MV-4-11 (cell line): ENCODE results near the gene ZMYND8.
"Not testable (repeated sequence)": the region's sequence is repeated elsewhere in the genome, so short reads cannot be mapped to it uniquely, and the experiment has no call there.

ENCODE experiments used
- DNase-seq: peaks from one replicate; lab custom pipeline; 2025; lab: John Stamatoyannopoulos, UW

The ZMYND8 gene

GRCh38 chr20:47244451-47244850 is 112.0 kb downstream of the ZMYND8 start:
- DNase-seq, result peak; percentile 69

DNA sequence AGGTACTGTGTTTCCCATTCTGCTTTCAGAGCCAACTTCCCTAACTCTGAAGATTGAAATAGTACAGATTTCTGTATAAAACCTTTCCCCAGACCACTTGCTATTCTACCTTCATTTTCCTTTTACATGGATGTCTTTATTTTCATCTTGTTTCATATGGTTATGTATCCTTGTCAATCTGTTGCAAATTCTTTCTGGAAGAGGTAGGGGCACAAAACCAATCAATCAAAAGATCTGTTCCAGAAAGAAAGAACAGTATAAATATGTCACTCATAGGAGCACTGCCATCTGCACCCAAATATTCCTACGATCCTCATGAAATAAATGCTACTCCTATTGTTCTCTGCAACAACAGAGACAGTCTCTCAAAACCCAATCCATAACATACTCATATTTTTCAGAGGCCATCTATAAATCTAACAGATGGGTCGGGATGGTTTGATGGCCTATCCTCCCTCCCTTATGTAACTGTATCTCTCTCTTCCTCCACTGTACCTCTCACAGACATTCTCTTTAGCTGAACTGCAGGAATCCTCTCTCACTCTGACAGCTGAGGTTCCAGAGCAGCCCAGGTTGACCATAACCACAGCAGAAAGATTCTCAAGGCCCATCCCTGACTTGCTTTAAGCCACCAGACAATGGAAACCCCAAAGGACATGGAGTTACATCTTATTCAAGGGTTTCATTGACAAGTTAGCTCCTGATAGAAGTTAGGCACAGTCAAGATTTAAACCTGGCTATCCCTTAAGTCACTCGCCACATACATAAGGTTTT is 112.8 kb downstream of the ZMYND8 start:
- no peak for DNase-seq

DNA sequence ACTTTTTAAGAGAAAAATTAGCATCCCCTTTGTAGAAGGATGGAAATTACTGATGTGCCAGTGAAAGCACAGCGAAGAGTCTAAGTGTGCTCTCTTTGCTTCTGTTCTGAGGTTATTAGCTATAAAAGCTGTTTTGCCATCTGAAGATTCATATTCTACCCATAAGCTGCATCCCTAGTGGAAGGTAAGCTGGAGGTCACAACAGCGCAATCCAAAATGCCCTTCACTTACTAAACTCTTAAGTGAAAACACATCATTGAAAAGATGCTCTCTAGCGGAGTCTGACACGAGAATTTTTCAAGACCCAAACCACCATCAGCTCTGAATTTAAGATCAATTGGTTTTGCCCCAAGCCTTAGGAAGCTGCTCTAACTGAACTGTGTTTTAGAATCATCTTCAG is 113.5 kb downstream of the ZMYND8 start:
- no peak for DNase-seq

- no peak for DNase-seq
Measured at GRCh38 chr20:47241345-47241781, 115.1 kb downstream of the ZMYND8 start.

GRCh38 chr20:47240096-47240495 is 116.4 kb downstream of the ZMYND8 start:
- DNase-seq, result not testable (repeated sequence)

DNA sequence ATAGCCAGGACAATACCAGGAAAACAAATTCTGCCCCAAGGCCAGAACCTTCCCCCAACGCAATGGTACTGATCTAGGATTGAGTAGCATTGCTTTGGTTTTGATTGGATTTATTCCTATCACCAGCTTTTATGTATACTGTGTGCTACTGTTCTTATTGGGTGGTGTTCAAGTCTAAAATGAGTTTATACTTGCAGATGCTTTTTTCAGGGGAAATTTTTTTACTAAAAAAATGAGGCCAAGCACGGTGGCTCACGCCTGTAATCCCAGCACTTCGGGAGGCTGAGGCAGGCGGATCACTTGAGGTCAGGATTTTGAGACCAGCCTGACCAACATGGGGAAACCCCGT is 116.8 kb downstream of the ZMYND8 start:
- DNase-seq, result no peak

GRCh38 chr20:47238780-47239718 is 117.5 kb downstream of the ZMYND8 start:
- DNase-seq, result no peak

GRCh38 chr20:47237715-47238114 is 118.8 kb downstream of the ZMYND8 start:
- DNase-seq, result no peak

GRCh38 chr20:47236639-47236900 is 119.9 kb downstream of the ZMYND8 start:
- DNase-seq, result no peak

DNA sequence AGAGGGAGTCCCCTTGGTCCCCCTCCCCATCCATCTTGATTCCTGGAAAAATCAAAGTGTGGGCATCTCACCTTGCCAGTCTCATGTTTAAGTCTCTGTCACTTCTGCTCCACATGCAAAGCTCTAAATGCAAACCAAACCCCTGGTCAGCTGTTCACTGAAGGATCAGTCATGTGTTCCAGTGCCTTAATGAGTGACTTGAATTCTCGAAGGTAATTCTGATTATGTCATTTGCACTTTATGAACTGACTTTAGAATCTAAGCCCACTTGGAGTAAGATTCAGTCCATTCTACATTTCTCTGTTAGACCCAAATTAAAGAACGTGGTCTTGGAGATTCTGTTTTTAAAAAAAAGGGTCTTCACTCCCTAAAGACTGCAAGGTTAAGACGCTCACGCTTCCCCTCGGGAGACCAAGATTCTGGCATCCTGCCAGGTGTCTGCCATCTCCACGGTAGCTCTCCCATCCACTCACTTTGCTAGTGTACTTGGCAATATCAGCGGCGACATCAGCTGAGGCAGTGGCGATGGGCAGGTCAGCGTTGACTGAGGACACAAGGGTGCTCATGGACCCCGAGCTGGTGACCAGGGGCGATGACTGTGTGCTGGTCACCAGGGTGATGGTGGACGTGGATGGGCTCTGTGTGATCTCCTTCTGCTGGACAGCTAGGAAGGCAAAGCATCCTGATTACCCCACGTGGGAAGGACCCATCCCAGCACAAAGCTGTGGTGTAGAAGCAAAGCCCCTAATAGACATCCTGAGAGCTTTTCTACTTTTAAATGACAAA is 120.5 kb downstream of the ZMYND8 start:
- DNase-seq, result no peak

DNA sequence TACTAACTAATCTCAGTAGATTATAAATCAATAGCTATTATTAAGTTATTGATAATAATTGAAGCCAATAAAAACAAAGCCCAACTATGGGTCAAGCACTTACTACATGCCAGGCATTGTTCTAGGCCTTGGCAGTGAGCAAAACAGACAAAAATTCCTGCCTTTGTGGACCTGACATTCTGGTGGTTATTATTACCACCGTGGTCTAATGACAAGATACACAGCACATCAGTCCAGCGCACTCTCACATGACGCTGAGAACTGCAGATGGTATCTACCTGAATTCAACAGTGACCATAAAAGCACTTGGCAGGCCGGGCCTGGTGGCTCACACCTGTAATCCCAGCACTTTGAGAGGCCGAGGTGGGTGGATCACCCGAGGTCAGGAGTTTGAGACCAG is 121.4 kb downstream of the ZMYND8 start:
- DNase-seq, result no peak

GRCh38 chr20:47233333-47234188 is 122.9 kb downstream of the ZMYND8 start:
- peak; percentile 29 for DNase-seq

- DNase-seq, result no peak
Measured at GRCh38 chr20:47232518-47232917, 124.0 kb downstream of the ZMYND8 start.

DNA sequence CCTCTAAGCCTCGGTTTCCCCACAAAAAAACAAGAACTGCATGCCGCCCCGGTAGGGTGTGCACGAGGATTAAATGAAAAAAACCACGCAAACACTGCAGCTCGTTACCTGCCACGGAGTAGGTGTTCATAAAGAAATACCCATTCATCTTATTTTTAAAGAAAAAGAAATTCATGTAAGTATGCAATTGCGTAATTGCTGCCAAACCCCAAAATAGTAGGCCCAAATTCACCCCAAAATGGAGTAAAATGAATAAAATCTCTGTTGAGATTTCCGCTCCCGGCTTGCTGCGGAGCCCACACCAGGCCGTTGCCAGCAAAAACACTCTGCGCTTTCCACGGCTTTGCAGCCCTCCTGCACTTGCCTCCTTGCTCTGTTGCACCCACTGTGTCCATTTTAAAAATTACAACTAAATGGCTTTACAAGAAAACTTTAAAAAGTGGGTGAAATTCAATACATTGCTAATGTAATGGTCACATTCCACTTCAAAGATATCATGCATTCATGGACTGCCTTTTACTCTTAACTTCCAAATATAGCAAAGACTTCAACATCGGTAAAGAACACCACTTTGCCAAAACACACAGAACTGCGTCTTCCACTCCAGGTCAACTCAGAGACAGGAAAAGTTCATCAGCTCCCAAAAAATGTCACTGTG is 125.0 kb downstream of the ZMYND8 start:
- DNase-seq, result no peak

DNA sequence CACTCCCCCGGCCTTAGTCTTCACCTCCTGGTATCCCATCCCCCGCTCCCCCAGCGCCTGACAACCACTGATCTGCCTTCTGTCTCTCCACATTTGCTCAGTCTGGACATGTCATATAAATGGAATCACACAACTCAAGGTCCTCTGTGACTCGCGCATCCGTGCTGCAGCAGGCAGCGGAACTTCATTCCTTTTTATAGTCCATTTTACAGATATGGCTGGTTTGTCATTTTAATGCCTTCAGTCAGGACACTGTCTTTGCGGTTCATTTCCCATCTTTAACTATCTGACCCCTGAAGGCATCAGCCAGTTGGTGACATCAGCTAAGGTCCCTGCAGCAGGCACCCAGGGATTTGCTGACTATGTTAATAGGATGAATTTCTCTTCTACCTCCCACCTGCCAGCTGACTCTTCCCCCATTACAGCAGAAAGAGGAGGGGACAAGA is 125.7 kb downstream of the ZMYND8 start:
- peak; percentile 31 for DNase-seq

DNA sequence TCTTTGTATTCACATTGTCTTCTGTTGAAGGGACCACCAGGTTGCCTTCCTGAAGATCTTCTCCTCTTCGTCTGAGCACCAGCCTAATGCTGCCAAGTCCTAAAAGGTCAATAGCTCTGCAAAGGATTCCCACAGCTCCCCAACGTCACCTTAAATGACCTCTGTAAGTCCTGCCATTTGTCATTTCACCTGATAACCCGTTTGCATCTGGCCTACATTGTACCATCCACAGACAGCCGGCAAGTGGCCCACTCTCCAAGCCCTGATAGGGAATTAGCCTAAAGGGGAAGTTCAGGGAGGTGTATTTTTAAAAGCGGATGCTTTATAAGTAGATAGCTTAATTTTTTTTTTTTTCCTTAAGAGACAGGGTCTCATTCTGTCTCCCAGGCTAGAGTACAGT is 127.8 kb downstream of the ZMYND8 start:
- no peak for DNase-seq

GRCh38 chr20:47227576-47227975 is 128.9 kb downstream of the ZMYND8 start:
- DNase-seq, result no peak

DNA sequence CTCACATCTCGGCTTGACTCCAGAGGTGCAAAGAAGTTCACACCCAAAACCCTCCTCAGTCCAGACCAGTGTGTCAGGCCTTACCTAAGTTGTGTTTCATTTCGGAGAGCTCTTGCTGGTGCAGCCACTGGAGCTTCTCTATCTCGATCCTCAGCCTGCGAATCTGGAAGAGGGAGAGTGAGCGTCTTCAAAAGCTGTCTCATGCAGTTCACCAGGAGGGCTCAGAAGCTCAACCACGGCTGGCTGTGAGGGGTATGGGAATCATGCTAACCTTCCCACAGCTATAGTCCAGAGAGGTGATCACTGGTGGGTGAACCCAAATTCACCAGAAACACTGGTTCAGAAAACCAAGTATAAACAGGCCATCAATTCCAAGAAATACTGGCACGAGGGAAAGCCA is 129.4 kb downstream of the ZMYND8 start:
- no peak for DNase-seq

- no peak for DNase-seq
Measured at GRCh38 chr20:47225458-47225857, 131.0 kb downstream of the ZMYND8 start.

GRCh38 chr20:47224857-47225256 is 131.6 kb downstream of the ZMYND8 start:
- no peak for DNase-seq

DNA sequence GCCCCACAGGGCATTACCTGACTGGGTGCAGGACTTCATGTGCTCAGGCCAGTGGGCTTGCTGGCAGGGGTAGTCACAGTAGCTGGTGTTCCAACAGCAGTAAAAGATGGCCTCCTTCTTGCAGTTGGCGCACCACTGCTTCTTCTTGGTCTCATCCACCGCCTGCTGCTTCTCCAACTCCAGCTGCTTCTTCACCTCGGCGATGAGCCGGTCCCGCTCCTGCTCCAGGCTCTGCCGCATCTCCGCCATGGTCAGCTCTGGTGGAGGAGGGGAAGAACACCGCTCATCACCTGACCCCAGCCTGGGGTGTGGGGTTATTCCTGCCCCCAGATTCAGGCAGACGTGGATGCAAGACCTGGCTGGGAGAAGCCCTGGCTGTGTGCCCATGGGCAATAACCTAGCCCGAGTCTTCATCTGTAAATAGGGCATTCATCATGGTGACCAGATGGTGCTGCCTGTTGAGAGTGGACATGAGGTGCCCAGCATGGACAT is 132.2 kb downstream of the ZMYND8 start:
- no peak for DNase-seq
